Measurements from ENCODE around the gene KCNQ5. TPM values are rescaled to one million over a fixed set of nuclear protein-coding genes. Genes with fewer than 3 reads are reported as not detected.

Gene KCNQ5
- total and polyA plus RNA-seq, 2 donors (not counting 1 experiment from before 2014, with no cell fraction given): 0.74 to 4.6 TPM

GRCh38 chr6:73194744-73195143, 572.9 kb downstream of the KCNQ5 start:
- Histone ChIP-seq H3K4me2 (ENCODE audit: extremely low read depth, insufficient read depth, low read length) (no peak overlapping the region), H3K9me3 (ENCODE audit: control insufficient read depth, insufficient read depth, low read depth, low read length) (no peaks in the 10 kb centered on the region), H3K4me3 (replicated peaks in 1 of 4; ENCODE audit: control extremely low read depth in 1 of 4, insufficient read depth in 1 of 4, low read depth in 3 of 4, low read length in 4 of 4) (no peak overlapping the region), H3K27me3 (ENCODE audit: control insufficient read depth, insufficient read depth, low read length) (no peaks in the 10 kb centered on the region), H2AFZ (ENCODE audit: low read length) (no peak overlapping the region), H3K9ac (ENCODE audit: insufficient read depth, low read length) (no peak overlapping the region), H3K4me1 (ENCODE audit: control insufficient read depth, extremely low read depth, insufficient read depth, low read length) (no peaks in the 10 kb centered on the region), H3K27ac (ENCODE audit: insufficient read depth, low read length) (no peak overlapping the region), H3K36me3 (ENCODE audit: control insufficient read depth, insufficient read depth, low read length) (no peaks in the 10 kb centered on the region), H4K20me1 (ENCODE audit: control insufficient read depth, extremely low read depth, insufficient read depth, low read length) (no peaks in the 10 kb centered on the region), H3K79me2 (ENCODE audit: control insufficient read depth, insufficient read depth, low read length) (no peaks in the 10 kb centered on the region)
- TF ChIP-seq EZH2 (IDR thresholded peaks at IDR 0.05; ENCODE audit: low read length, missing control alignments): no peak
- TF ChIP-seq, protein P1, sequence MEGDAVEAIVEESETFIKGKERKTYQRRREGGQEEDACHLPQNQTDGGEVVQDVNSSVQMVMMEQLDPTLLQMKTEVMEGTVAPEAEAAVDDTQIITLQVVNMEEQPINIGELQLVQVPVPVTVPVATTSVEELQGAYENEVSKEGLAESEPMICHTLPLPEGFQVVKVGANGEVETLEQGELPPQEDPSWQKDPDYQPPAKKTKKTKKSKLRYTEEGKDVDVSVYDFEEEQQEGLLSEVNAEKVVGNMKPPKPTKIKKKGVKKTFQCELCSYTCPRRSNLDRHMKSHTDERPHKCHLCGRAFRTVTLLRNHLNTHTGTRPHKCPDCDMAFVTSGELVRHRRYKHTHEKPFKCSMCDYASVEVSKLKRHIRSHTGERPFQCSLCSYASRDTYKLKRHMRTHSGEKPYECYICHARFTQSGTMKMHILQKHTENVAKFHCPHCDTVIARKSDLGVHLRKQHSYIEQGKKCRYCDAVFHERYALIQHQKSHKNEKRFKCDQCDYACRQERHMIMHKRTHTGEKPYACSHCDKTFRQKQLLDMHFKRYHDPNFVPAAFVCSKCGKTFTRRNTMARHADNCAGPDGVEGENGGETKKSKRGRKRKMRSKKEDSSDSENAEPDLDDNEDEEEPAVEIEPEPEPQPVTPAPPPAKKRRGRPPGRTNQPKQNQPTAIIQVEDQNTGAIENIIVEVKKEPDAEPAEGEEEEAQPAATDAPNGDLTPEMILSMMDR (conservative IDR thresholded peaks at IDR 0.05 in 1 of 2, IDR thresholded peaks at IDR 0.05 in 1 of 2; ENCODE audit: low read depth in 1 of 2, low read length in 2 of 2): no peak
- no peak for DNase-seq (ENCODE audit: low read depth in 2 of 2)

GRCh38 chr6:73200247-73200646, 578.4 kb downstream of the KCNQ5 start:
- Histone ChIP-seq H3K4me2 (ENCODE audit: extremely low read depth, insufficient read depth, low read length) (no peak overlapping the region), H4K20me1 (ENCODE audit: control insufficient read depth, extremely low read depth, insufficient read depth, low read length) (no peaks in the 10 kb centered on the region), H2AFZ (ENCODE audit: low read length) (no peak overlapping the region), H3K9me3 (ENCODE audit: control insufficient read depth, insufficient read depth, low read depth, low read length) (no peaks in the 10 kb centered on the region), H3K27me3 (ENCODE audit: control insufficient read depth, insufficient read depth, low read length) (no peaks in the 10 kb centered on the region), H3K4me1 (ENCODE audit: control insufficient read depth, extremely low read depth, insufficient read depth, low read length) (no peaks in the 10 kb centered on the region), H3K36me3 (ENCODE audit: control insufficient read depth, insufficient read depth, low read length) (no peaks in the 10 kb centered on the region), H3K27ac (ENCODE audit: insufficient read depth, low read length) (no peak overlapping the region), H3K9ac (ENCODE audit: insufficient read depth, low read length) (no peak overlapping the region), H3K4me3 (replicated peaks in 1 of 4; ENCODE audit: control extremely low read depth in 1 of 4, insufficient read depth in 1 of 4, low read depth in 3 of 4, low read length in 4 of 4) (no peak overlapping the region), H3K79me2 (ENCODE audit: control insufficient read depth, insufficient read depth, low read length) (no peaks in the 10 kb centered on the region)
- no peak for DNase-seq (ENCODE audit: low read depth in 2 of 2)
- TF ChIP-seq, protein P1 (conservative IDR thresholded peaks at IDR 0.05 in 1 of 2, IDR thresholded peaks at IDR 0.05 in 1 of 2; ENCODE audit: low read depth in 1 of 2, low read length in 2 of 2): no peak
- TF ChIP-seq EZH2 (IDR thresholded peaks at IDR 0.05; ENCODE audit: low read length, missing control alignments): no peak

DNA sequence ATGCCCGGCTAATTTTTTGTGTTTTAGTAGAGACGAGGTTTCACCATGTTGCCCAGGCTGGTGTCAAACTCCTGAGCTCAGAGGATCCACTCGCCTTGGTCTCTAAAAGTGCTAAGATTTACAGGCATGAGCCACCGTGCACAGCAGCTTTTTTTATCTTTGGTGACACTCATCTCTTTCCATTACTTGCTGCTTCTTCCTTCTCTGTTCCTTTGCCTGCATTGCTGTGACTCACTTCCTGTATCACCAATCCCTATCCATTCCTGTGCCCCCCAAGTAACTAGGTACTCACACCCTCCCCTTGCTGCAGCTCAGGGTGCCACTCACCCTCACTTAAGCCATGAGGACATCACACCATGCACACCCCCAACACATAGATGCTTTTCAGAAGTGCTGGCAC, 578.9 kb downstream of the KCNQ5 start:
- Histone ChIP-seq H4K20me1 (ENCODE audit: control insufficient read depth, extremely low read depth, insufficient read depth, low read length) (no peaks in the 10 kb centered on the region), H2AFZ (ENCODE audit: low read length) (no peak overlapping the region), H3K36me3 (ENCODE audit: control insufficient read depth, insufficient read depth, low read length) (no peaks in the 10 kb centered on the region), H3K27me3 (ENCODE audit: control insufficient read depth, insufficient read depth, low read length) (no peaks in the 10 kb centered on the region), H3K79me2 (ENCODE audit: control insufficient read depth, insufficient read depth, low read length) (no peaks in the 10 kb centered on the region), H3K9me3 (ENCODE audit: control insufficient read depth, insufficient read depth, low read depth, low read length) (no peaks in the 10 kb centered on the region), H3K4me1 (ENCODE audit: control insufficient read depth, extremely low read depth, insufficient read depth, low read length) (no peaks in the 10 kb centered on the region), H3K27ac (ENCODE audit: insufficient read depth, low read length) (no peak overlapping the region), H3K9ac (ENCODE audit: insufficient read depth, low read length) (no peak overlapping the region), H3K4me3 (replicated peaks in 1 of 4; ENCODE audit: control extremely low read depth in 1 of 4, insufficient read depth in 1 of 4, low read depth in 3 of 4, low read length in 4 of 4) (no peak overlapping the region), H3K4me2 (ENCODE audit: extremely low read depth, insufficient read depth, low read length) (no peak overlapping the region)
- TF ChIP-seq, protein P1 (conservative IDR thresholded peaks at IDR 0.05 in 1 of 2, IDR thresholded peaks at IDR 0.05 in 1 of 2; ENCODE audit: low read depth in 1 of 2, low read length in 2 of 2): no peak
- TF ChIP-seq EZH2 (IDR thresholded peaks at IDR 0.05; ENCODE audit: low read length, missing control alignments): no peak
- DNase-seq (ENCODE audit: low read depth in 2 of 2): peak in 1 of 2 donors; percentile 6
